Measurements from ENCODE around the gene SPNS2. TPM values are rescaled to one million over a fixed set of nuclear protein-coding genes. Genes with fewer than 3 reads are reported as not detected.

The SPNS2 gene
- total and polyA plus RNA-seq, 2 donors (not counting 1 experiment from before 2014, with no cell fraction given), result 0.48 TPM; not detected in 1

DNA sequence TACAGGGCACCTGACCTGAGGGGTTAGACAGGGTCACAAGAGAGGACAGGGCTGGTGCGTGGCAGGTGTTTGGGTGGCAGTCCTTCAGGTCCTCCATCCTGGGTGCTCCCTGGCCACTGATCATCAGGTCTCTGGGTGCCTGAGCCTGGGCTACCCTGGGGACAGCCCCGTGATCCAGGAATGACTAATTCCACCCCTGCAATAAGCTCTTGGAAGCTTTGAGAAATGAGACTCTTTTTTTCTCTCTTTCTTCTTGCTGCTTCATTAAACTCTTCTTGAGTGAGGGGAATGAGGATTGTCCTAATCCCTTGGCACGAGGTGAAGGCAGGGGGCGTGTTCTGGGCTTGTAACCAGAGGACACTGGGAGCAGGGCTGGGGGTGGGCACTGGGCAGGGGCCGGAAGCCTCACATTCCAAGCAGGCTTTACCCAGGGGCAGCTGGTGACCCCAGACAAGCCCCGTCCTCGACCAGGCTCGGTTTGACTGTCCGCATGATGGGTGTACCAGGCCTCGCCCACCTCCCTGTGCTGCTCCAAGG is 21.4 kb upstream of the SPNS2 start:
- no peak overlapping the region for H3K4me2 ChIP-seq (replicated peaks; ENCODE audit: low read depth, low read length, poor library complexity, severe bottlenecking)
- H3K4me3 Mint-ChIP-seq, result no peak overlapping the region
- no peak overlapping the region for H3K9ac ChIP-seq (ENCODE audit: low read length)
- 97% methylated on average over 8 of the region's 10 CpGs for WGBS (ENCODE audit: insufficient coverage)
- DNase-seq (no peak), ATAC-seq (ENCODE audit: low read depth) (no peak)
- no peaks in the 10 kb centered on the region for H3K79me2 ChIP-seq (ENCODE audit: control insufficient read depth, insufficient read depth, low read length)
- H3K9me3 Mint-ChIP-seq (ENCODE audit: insufficient read depth), result no peaks in the 10 kb centered on the region
- H3K4me1 ChIP-seq (ENCODE audit: control insufficient read depth in 2 of 2, insufficient read depth in 2 of 2, low read length in 2 of 2), result peaks cover 9 to 12% of the 10 kb centered on the region in 2 donors
- intact Hi-C loops (cut with micrococcal nuclease), result no loop called here
- H3K36me3 ChIP-seq (replicated peaks in 1 of 2; ENCODE audit: control extremely low read depth in 1 of 2, control insufficient read depth in 1 of 2, extremely low read depth in 1 of 2, insufficient read depth in 2 of 2, low read length in 1 of 2), result no peaks in the 10 kb centered on the region
- TF ChIP-seq, protein P1, sequence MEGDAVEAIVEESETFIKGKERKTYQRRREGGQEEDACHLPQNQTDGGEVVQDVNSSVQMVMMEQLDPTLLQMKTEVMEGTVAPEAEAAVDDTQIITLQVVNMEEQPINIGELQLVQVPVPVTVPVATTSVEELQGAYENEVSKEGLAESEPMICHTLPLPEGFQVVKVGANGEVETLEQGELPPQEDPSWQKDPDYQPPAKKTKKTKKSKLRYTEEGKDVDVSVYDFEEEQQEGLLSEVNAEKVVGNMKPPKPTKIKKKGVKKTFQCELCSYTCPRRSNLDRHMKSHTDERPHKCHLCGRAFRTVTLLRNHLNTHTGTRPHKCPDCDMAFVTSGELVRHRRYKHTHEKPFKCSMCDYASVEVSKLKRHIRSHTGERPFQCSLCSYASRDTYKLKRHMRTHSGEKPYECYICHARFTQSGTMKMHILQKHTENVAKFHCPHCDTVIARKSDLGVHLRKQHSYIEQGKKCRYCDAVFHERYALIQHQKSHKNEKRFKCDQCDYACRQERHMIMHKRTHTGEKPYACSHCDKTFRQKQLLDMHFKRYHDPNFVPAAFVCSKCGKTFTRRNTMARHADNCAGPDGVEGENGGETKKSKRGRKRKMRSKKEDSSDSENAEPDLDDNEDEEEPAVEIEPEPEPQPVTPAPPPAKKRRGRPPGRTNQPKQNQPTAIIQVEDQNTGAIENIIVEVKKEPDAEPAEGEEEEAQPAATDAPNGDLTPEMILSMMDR (IDR thresholded peaks at IDR 0.05), result no peak
- TF ChIP-seq EZH2 (IDR thresholded peaks at IDR 0.05; ENCODE audit: borderline replicate concordance, insufficient read depth, low read depth, low read length, poor library complexity, severe bottlenecking), result no peak
- ChIA-PET CTCF (no interaction called here), POLR2A (no interaction called here)
- peaks cover 7% of the 10 kb centered on the region for H3K27me3 Mint-ChIP-seq
- peaks cover 15% of the 10 kb centered on the region for H3K4me1 Mint-ChIP-seq
- H3K27me3 ChIP-seq (replicated peaks in 1 of 4; ENCODE audit: control extremely low read depth in 1 of 4, control insufficient read depth in 3 of 4, insufficient read depth in 4 of 4, low read length in 3 of 4), result no peaks in the 10 kb centered on the region
- no peak overlapping the region for H2AFZ ChIP-seq (ENCODE audit: insufficient read depth, low read depth, low read length, poor library complexity, severe bottlenecking)
- no peak overlapping the region for H3K4me3 ChIP-seq (ENCODE audit: control extremely low read depth in 1 of 5, extremely low read depth in 1 of 5, insufficient read depth in 1 of 5, low read depth in 2 of 5, low read length in 4 of 5)
- no peak overlapping the region for H3K27ac ChIP-seq (ENCODE audit: low read length in 2 of 2)
- no peaks in the 10 kb centered on the region for H4K20me1 ChIP-seq (ENCODE audit: control insufficient read depth, insufficient read depth, low read length, poor library complexity, severe bottlenecking)
- no peaks in the 10 kb centered on the region for H3K9me3 ChIP-seq (ENCODE audit: control extremely low read depth in 1 of 3, control insufficient read depth in 2 of 3, insufficient read depth in 1 of 3, low read length in 2 of 3)
- no peak overlapping the region for H3K27ac Mint-ChIP-seq

DNA sequence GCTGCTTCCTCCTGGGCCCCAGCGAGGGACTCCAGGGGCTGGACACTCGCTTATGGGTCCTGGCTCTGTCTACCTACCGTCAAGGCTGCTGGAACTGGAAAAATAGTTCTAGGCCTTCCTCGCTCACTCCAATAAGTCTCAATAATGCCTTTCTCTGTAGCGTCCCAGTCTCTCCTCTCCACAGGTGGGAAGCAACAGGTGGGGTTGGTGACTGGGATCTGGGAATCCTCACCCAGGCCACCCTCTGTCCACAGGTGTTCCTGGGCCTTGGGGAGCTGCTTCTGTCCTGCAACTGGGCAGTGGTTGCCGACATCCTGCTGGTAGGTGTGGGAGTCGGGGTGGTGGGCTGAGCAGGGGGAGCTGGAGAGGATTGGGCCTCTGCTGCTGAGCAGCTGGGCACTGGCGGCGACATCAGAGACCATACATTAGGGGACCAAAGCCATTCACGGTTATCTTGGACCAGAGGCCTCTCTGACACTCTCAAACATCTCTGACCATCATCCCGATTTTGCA is 20.3 kb upstream of the SPNS2 start:
- no peaks in the 10 kb centered on the region for H3K79me2 ChIP-seq (ENCODE audit: control insufficient read depth, insufficient read depth, low read length)
- H3K4me1 Mint-ChIP-seq, result peaks cover 15% of the 10 kb centered on the region
- DNase-seq, result no peak
- ChIA-PET POLR2A (no interaction called here), CTCF (no interaction called here)
- TF ChIP-seq EZH2 (IDR thresholded peaks at IDR 0.05; ENCODE audit: borderline replicate concordance, insufficient read depth, low read depth, low read length, poor library complexity, severe bottlenecking), result no peak
- TF ChIP-seq, protein P1 (IDR thresholded peaks at IDR 0.05), result no peak
- H3K9me3 Mint-ChIP-seq (ENCODE audit: insufficient read depth), result no peaks in the 10 kb centered on the region
- H3K4me3 ChIP-seq (ENCODE audit: control extremely low read depth in 1 of 5, extremely low read depth in 1 of 5, insufficient read depth in 1 of 5, low read depth in 2 of 5, low read length in 4 of 5), result no peak overlapping the region
- H4K20me1 ChIP-seq (ENCODE audit: control insufficient read depth, insufficient read depth, low read length, poor library complexity, severe bottlenecking), result no peaks in the 10 kb centered on the region
- no peaks in the 10 kb centered on the region for H3K27me3 ChIP-seq (replicated peaks in 1 of 4; ENCODE audit: control extremely low read depth in 1 of 4, control insufficient read depth in 3 of 4, insufficient read depth in 4 of 4, low read length in 3 of 4)
- peaks cover 9 to 12% of the 10 kb centered on the region in 2 donors for H3K4me1 ChIP-seq (ENCODE audit: control insufficient read depth in 2 of 2, insufficient read depth in 2 of 2, low read length in 2 of 2)
- no peak overlapping the region for H3K4me2 ChIP-seq (replicated peaks; ENCODE audit: low read depth, low read length, poor library complexity, severe bottlenecking)
- H3K36me3 ChIP-seq (replicated peaks in 1 of 2; ENCODE audit: control extremely low read depth in 1 of 2, control insufficient read depth in 1 of 2, extremely low read depth in 1 of 2, insufficient read depth in 2 of 2, low read length in 1 of 2), result no peaks in the 10 kb centered on the region
- intact Hi-C loops (cut with micrococcal nuclease), result no loop called here
- H3K27ac ChIP-seq (ENCODE audit: low read length in 2 of 2), result no peak overlapping the region
- H3K9ac ChIP-seq (ENCODE audit: low read length), result no peak overlapping the region
- H3K9me3 ChIP-seq (ENCODE audit: control extremely low read depth in 1 of 3, control insufficient read depth in 2 of 3, insufficient read depth in 1 of 3, low read length in 2 of 3), result no peaks in the 10 kb centered on the region
- H2AFZ ChIP-seq (ENCODE audit: insufficient read depth, low read depth, low read length, poor library complexity, severe bottlenecking), result no peak overlapping the region
- ATAC-seq (ENCODE audit: low read depth), result no peak
- H3K4me3 Mint-ChIP-seq, result no peak overlapping the region
- H3K27ac Mint-ChIP-seq, result no peak overlapping the region
- 89% methylated on average over 8 of the region's 11 CpGs for WGBS (ENCODE audit: insufficient coverage)
- H3K27me3 Mint-ChIP-seq, result peaks cover 7% of the 10 kb centered on the region

Data from B cell (primary cell).